ENCODE measurements around the gene NUBPL. TPM values are rescaled to one million over a fixed set of nuclear protein-coding genes. Genes with fewer than 3 reads are reported as not detected.

NUBPL gene
- total RNA-seq, 4 donors from 2014 or later = 7.5 to 28.9 (median 11.9) TPM

- Histone ChIP-seq H3K4me1 (no peaks in the 10 kb centered on the region), H3K27me3 (no peaks in the 10 kb centered on the region), H3K36me3 (no peaks in the 10 kb centered on the region), H3K27ac (no peak overlapping the region), H3K9me3 (no peaks in the 10 kb centered on the region), H3K4me3 (no peak overlapping the region)
- TF ChIP-seq POLR2A (IDR thresholded peaks at IDR 0.05) (no peak), POLR2AphosphoS5 (IDR thresholded peaks at IDR 0.05) (no peak), CTCF (IDR thresholded peaks at IDR 0.05) (no peak), EP300 (IDR thresholded peaks at IDR 0.05) (no peak)
- no peak for DNase-seq (ENCODE audit: low spot score in 2 of 2)
- WGBS = 98% methylated on average over 2 of the region's 2 CpGs
Observed at GRCh38 chr14:31774567-31774966, 213.4 kb downstream of the NUBPL start.

DNA sequence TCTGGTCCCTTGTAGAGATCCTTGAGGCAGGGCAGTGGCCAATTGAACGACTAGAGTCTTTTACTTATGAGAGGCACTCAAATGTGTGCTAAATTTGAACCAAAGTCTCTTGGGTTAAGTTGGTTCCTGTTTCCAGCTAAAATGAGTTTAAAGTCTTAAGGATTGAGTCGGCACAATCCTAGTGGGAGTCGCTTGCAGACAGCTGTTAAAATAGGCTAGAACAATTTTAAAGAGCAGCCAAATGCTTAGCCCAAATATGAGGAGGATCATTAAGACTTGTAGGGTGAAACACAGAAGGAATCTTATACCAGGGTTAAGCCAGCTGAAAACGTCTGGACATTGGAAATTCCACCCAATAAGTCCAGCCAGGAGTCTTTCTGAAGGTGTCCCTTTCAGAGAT, 216.1 kb downstream of the NUBPL start:
- H3K4me3 ChIP-seq = no peak overlapping the region
- H3K27ac ChIP-seq = no peak overlapping the region
- WGBS = 79% methylated on average over 4 of the region's 4 CpGs
- no peaks in the 10 kb centered on the region for H3K9me3 ChIP-seq
- no peak for DNase-seq (ENCODE audit: low spot score in 2 of 2)
- H3K36me3 ChIP-seq = no peaks in the 10 kb centered on the region
- H3K4me1 ChIP-seq = no peaks in the 10 kb centered on the region
- TF ChIP-seq CTCF (IDR thresholded peaks at IDR 0.05) = no peak
- TF ChIP-seq POLR2A (IDR thresholded peaks at IDR 0.05) = no peak
- no peaks in the 10 kb centered on the region for H3K27me3 ChIP-seq

- no peaks in the 10 kb centered on the region for H3K36me3 ChIP-seq
- no peak for TF ChIP-seq POLR2A (IDR thresholded peaks at IDR 0.05)
- TF ChIP-seq POLR2AphosphoS5 (IDR thresholded peaks at IDR 0.05) = no peak
- no peak for TF ChIP-seq CTCF (IDR thresholded peaks at IDR 0.05)
- no peak for TF ChIP-seq EP300 (IDR thresholded peaks at IDR 0.05)
- no peak overlapping the region for H3K27ac ChIP-seq
- no peaks in the 10 kb centered on the region for H3K27me3 ChIP-seq
- no peaks in the 10 kb centered on the region for H3K4me1 ChIP-seq
- no peak overlapping the region for H3K4me3 ChIP-seq
- no peak for DNase-seq (ENCODE audit: low spot score in 2 of 2)
- 91% methylated on average over 1 of the region's 1 CpG for WGBS
- H3K9me3 ChIP-seq = no peaks in the 10 kb centered on the region
Observed at GRCh38 chr14:31781578-31781977, 220.4 kb downstream of the NUBPL start.

DNA sequence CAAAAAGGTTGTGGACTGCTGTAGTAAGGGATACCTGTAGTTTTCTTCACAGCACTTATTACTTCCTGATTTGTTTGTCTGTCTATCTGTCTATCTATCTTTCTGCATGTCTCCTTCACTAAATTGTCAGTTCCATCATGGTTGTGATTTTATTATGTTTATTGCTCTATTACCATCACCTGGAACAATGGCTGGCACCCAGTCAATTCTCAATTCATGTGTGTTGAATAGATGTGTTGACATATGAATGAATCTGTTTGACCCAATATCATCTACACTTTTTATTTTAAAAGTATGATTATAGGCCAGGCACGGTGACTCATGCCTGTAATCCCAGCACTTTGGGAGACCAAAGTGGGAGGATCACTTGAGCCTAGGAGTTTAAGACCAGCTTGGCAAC, 224.4 kb downstream of the NUBPL start:
- 82% methylated on average over 1 of the region's 1 CpG for WGBS
- Histone ChIP-seq H3K27ac (no peak overlapping the region), H3K4me1 (no peaks in the 10 kb centered on the region)

GRCh38 chr14:31787377-31787776, 226.2 kb downstream of the NUBPL start:
- Histone ChIP-seq H3K4me1 (no peaks in the 10 kb centered on the region), H3K27me3 (no peaks in the 10 kb centered on the region), H3K4me3 (no peak overlapping the region), H3K36me3 (no peaks in the 10 kb centered on the region), H3K27ac (no peak overlapping the region), H3K9me3 (no peaks in the 10 kb centered on the region)
- no peak for DNase-seq (ENCODE audit: low spot score in 2 of 2)
- TF ChIP-seq CTCF (IDR thresholded peaks at IDR 0.05) (no peak), EP300 (IDR thresholded peaks at IDR 0.05) (no peak), POLR2AphosphoS5 (IDR thresholded peaks at IDR 0.05) (no peak), POLR2A (IDR thresholded peaks at IDR 0.05) (no peak)
- 84% methylated on average over 3 of the region's 3 CpGs for WGBS

More for the DNA sequence above, 224.4 kb downstream of the NUBPL start:
- no peaks in the 10 kb centered on the region for H3K9me3 ChIP-seq
- H3K4me3 ChIP-seq = no peak overlapping the region
- H3K36me3 ChIP-seq = no peaks in the 10 kb centered on the region
- TF ChIP-seq POLR2A (IDR thresholded peaks at IDR 0.05) (no peak), EP300 (IDR thresholded peaks at IDR 0.05) (no peak), CTCF (IDR thresholded peaks at IDR 0.05) (no peak)
- no peak for DNase-seq (ENCODE audit: low spot score in 2 of 2)
- H3K27me3 ChIP-seq = no peaks in the 10 kb centered on the region

Data from suprapubic skin (tissue), 4 donors.